CD1c-positive myeloid dendritic cell (primary cell): ENCODE measurements around the gene PAPPA.

ENCODE experiments used
- DNase-seq: peaks from one replicate; pipeline ENCODE4 v3.0.0-alpha.2; 2016; ENCODE audit errors: extremely low spot score

Gene PAPPA

GRCh38 chr9:116223926-116224325 is 70.3 kb downstream of the PAPPA start:
- DNase-seq = no peak

GRCh38 chr9:116230051-116230632 is 76.6 kb downstream of the PAPPA start:
- DNase-seq = no peak

GRCh38 chr9:116232424-116233159 is 79.0 kb downstream of the PAPPA start:
- DNase-seq = no peak

GRCh38 chr9:116233160-116233530 is 79.6 kb downstream of the PAPPA start:
- DNase-seq = no peak

- DNase-seq = no peak
Observed at GRCh38 chr9:116234081-116234480, 80.5 kb downstream of the PAPPA start.

GRCh38 chr9:116236979-116237378 is 83.4 kb downstream of the PAPPA start:
- DNase-seq = no peak

GRCh38 chr9:116237456-116237855 is 83.9 kb downstream of the PAPPA start:
- DNase-seq = no peak

- no peak for DNase-seq
Observed at GRCh38 chr9:116238225-116238624, 84.6 kb downstream of the PAPPA start.

- no peak for DNase-seq
Observed at GRCh38 chr9:116238776-116239340, 85.3 kb downstream of the PAPPA start.

- no peak for DNase-seq
Observed at GRCh38 chr9:116243708-116244107, 90.1 kb downstream of the PAPPA start.

- DNase-seq = no peak
Observed at GRCh38 chr9:116247284-116247683, 93.7 kb downstream of the PAPPA start.

- no peak for DNase-seq
Observed at GRCh38 chr9:116247791-116248374, 94.3 kb downstream of the PAPPA start.

GRCh38 chr9:116250891-116251290 is 97.3 kb downstream of the PAPPA start:
- DNase-seq = no peak

GRCh38 chr9:116251366-116251765 is 97.8 kb downstream of the PAPPA start:
- DNase-seq = no peak

GRCh38 chr9:116260531-116260930 is 106.9 kb downstream of the PAPPA start:
- no peak for DNase-seq

- DNase-seq = no peak
Observed at GRCh38 chr9:116262448-116262847, 108.9 kb downstream of the PAPPA start.

- no peak for DNase-seq
Observed at GRCh38 chr9:116264361-116264760, 110.8 kb downstream of the PAPPA start.

- DNase-seq = no peak
Observed at GRCh38 chr9:116267021-116267420, 113.4 kb downstream of the PAPPA start.

GRCh38 chr9:116269250-116269649 is 115.7 kb downstream of the PAPPA start:
- no peak for DNase-seq

- no peak for DNase-seq
Observed at GRCh38 chr9:116270546-116270945, 117.0 kb downstream of the PAPPA start.

GRCh38 chr9:116271340-116271739 is 117.7 kb downstream of the PAPPA start:
- no peak for DNase-seq

- no peak for DNase-seq
Observed at GRCh38 chr9:116271991-116272390, 118.4 kb downstream of the PAPPA start.

GRCh38 chr9:116274293-116274692 is 120.7 kb downstream of the PAPPA start:
- no peak for DNase-seq
